ENCODE results near the gene FGL2.
"Not testable (repeated sequence)": the region's sequence is repeated elsewhere in the genome, so short reads cannot be mapped to it uniquely, and the experiment has no call there.

FGL2 gene

DNA sequence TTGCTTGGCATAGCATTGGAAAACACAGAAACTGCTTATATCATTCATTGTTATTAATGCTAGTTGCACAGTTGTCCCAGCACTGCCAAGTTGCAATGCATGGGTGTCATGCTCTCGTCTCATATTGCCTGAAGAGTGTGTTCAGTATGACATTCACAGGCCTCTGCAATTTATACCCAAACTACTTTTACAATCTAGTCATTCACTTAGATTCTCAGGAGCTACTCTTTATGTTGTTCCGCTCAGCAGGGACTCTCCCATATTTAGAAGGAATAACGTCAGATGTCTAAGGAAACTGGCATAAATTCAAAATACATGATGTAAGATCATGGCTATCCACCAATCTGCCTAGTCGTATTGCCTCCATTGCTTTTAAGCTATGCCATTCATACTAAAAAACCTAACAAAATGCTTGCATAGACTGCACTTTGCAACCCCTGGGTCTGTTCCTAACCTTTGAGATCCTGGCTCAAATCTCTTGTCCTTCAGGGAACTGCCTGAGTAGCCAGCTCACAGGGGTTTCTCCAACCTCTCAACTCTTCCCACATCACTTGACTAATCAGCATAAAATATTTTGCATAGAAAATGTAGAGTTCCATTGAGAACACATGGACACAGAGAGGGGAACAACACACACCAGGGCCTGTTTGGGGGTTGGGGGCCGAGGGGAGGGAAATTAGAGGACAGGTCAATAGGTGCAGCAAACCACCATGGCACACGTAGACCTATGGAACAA lies 27.0 kb downstream of the FGL2 start:
- not testable (repeated sequence) for H3K4me3 ChIP-seq, H3K27ac ChIP-seq

DNA sequence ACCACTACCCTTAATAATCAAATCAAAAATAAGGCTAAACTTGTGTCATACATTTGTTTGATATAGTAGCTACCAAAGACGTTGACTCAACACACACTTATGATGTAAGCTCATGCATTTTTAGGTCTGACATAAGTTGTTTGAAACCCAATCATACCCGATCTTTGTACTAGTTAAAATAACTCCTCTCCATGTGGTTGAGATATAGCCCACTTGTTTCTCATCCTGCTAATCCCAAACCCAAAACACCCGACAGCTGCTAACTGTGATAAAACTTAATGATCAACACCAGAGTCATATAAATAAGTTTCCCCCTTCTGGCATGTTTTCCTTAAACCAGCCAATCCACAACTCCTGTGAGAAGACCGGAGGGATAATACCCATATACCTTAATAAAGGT lies 28.5 kb downstream of the FGL2 start:
- H3K27ac ChIP-seq, H3K4me3 ChIP-seq: not testable (repeated sequence)

DNA sequence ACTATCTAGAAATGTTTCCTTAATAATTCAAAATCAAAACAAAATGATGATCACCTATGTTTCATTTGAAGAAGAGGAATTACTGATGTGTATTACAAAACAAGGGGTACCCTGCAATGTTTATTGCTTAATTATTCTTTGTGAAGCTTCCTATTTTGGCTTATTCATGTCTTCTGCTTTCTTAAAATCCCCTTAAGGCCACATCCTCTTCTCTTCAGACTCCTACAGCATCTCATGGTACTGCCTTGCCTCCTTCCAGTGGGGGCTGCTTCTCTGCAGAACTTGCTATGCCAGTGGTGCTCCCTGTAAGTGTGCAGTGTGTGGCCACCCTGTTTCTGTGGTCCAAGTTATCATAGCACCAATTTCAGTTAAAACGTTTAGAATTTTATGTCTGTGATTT lies 42.2 kb downstream of the FGL2 start:
- no peak overlapping the region for H3K4me3 ChIP-seq
- H3K27ac ChIP-seq, result peak overlapping the region in 16 of 21 experiments; percentile 11 to 85 (median 55)

DNA sequence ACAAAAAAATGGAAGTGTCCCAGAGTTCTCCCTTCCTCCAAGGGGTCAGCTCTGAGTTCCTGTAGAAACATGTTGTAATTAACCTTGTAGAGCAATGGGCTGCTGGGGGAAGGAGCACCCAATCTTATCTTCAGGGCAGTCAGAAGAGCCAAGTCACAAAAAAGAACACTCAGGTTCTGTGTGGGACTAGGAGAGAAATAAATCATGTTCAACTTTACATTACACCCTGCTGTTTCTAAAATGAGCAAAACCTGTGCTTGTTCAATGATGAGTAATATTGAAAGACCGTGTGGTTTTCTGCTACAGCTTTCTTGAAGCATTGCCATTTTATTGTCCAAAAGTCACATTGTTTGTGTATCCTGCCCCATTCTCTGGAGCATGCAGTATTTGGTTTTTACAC lies 42.6 kb downstream of the FGL2 start:
- peak overlapping the region in 3 of 21 experiments; percentile 37 to 85 (median 68) for H3K27ac ChIP-seq
- H3K4me3 ChIP-seq, result not testable (repeated sequence)

DNA sequence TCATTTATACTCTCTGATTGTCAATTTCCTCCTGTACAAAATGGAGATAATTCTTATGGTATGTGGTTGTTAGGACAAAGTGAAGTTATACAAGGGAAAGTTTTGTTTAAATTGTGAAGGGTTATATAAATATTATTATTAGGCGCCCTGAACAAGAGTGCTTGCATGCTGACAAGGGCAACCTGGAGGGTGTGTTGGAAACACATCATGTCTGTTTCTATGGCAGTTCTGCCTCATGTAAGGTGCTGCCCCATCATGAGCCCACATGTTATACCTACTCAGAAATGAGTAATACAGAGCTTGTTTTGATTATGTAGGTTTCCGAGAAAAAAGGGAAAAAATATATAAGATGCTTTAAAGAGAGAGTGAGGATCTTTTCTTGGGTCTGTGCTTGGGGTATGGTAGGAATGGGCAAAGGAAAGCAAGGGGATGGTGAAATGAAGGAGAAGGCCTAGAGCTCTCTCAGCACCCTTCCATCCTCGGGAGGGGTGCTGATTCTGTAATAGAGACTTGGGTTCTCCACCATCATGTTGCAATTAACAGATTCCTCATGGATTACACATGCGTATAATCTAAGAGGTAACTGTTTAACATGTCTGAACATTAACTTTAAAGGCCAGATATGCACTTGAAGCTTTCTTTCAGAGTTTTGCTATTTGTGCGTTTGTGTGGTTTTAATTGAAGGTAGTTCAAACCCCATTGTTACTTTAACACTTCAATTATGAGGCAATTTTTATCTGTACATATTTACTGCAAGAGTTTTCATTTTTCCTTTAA lies 43.8 kb downstream of the FGL2 start:
- H3K4me3 ChIP-seq, result not testable (repeated sequence)
- peak overlapping the region in 11 of 21 experiments; percentile 18 to 73 (median 60) for H3K27ac ChIP-seq

DNA sequence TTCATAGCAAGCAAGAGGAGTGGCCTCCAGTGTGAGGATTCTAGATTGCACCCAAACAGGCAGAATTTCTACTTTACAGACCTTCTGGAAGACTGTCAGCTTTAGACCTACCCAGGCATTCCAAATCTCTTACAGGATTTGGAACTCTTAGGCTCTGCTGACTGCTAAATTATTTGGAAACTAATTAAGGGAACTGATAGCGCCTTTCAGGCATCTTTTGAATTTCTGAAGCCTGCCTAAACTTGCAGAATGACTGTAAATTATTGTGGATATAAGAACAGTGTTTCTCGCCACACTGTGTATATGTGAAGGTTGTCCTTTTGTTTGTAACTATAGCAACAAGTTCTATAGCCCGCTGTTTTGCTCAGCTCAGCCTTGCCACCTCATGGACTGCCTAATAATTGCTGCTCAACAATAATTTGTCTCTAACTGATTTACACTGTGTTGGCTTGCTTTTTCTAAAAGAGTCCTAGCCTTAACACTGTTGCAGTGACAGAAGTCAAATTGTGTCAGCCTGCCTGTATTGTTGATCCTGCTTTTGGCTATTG lies 44.6 kb downstream of the FGL2 start:
- H3K27ac ChIP-seq, result peak overlapping the region in 9 of 21 experiments; percentile 14 to 73 (median 63)
- H3K4me3 ChIP-seq, result not testable (repeated sequence)

DNA sequence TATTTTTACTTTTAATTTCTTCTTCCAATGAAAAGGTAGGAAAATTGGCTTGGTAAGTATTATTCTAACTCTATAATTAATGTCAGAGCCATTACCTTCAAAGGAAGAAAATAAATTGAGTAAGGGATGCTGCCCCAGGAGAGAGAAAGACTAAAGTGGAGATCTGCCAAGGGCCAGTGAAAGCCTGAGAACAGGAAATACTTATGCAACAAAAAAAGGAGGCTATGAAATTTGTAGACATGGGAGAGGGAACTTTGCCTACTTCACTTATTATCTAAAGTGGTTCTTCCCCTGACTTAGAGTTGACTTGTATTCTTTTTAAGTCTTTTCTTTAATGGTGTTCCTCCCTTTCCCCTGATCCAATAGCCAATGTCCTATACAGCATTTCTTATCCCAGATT lies 47.4 kb downstream of the FGL2 start:
- peak overlapping the region in 1 of 21 experiments; percentile 16 for H3K27ac ChIP-seq
- H3K4me3 ChIP-seq, result not testable (repeated sequence)
